SK-N-SH treated with all-trans-retinoic acid at 6 μM for 48 hours (cell line): Measurements from ENCODE around the gene FBXO7.

Source experiments
- ATAC-seq: fragments of 200-7000 bp; cut with Tn5 transposase; 3 replicates; pipeline ENCODE4 v1.9.1; 2020; ENCODE audit warnings: mild to moderate bottlenecking, moderate library complexity
- ARNTL ChIP-seq: fragments of 450-650 bp; formaldehyde crosslinking; IDR thresholded peaks from 2 replicates; pipeline ENCODE4 v1.5.0; 2020; ENCODE audit warnings: low read depth, mild to moderate bottlenecking, moderate library complexity, borderline replicate concordance
- BACH2 ChIP-seq: fragments of 250-450 bp; sonication (Bioruptor Pico); IDR thresholded peaks from 2 replicates; pipeline ENCODE4 v1.9.0; 2021; ENCODE audit warnings: mild to moderate bottlenecking, borderline replicate concordance
- ESRRG ChIP-seq: fragments of 250-450 bp; sonication (Bioruptor Pico); IDR thresholded peaks from 2 replicates; pipeline ENCODE4 v1.6.1; 2021; ENCODE audit warnings: mild to moderate bottlenecking
- GLIS3 ChIP-seq: fragments of 250-450 bp; sonication (Bioruptor Pico); IDR thresholded peaks from 2 replicates; pipeline ENCODE4 v1.5.0; 2020; ENCODE audit warnings: mild to moderate bottlenecking, moderate library complexity
- ISL1 ChIP-seq: fragments of 250-450 bp; sonication (Bioruptor Pico); IDR thresholded peaks from 2 replicates; pipeline ENCODE4 v2.1.2; 2022; ENCODE audit warnings: mild to moderate bottlenecking, moderate library complexity
- OSR1 ChIP-seq: fragments of 250-450 bp; sonication (Bioruptor Pico); IDR thresholded peaks from 2 replicates; pipeline ENCODE4 v1.8.0; 2022; ENCODE audit warnings: moderate library complexity, mild to moderate bottlenecking, inconsistent platforms
- PATZ1 ChIP-seq: fragments of 250-450 bp; sonication (Bioruptor Pico); IDR thresholded peaks from 2 replicates; pipeline ENCODE4 v1.8.0; 2020; ENCODE audit warnings: mild to moderate bottlenecking, moderate library complexity, borderline replicate concordance
- PPARA ChIP-seq: fragments of 250-450 bp; sonication (Bioruptor Pico); IDR thresholded peaks from 2 replicates; pipeline ENCODE4 v1.5.0; 2020; ENCODE audit warnings: mild to moderate bottlenecking, borderline replicate concordance
- RARB ChIP-seq: fragments of 250-450 bp; sonication (Bioruptor Pico); IDR thresholded peaks from 2 replicates; pipeline ENCODE4 v1.8.0; 2021; ENCODE audit warnings: mild to moderate bottlenecking, moderate library complexity
- SNAI2 ChIP-seq: fragments of 250-450 bp; sonication (Bioruptor Pico); IDR thresholded peaks from 2 replicates; pipeline ENCODE4 v1.5.0; 2020; ENCODE audit warnings: mild to moderate bottlenecking, moderate library complexity
- TCF4 ChIP-seq: fragments of 250-450 bp; sonication (Bioruptor Pico); IDR thresholded peaks from 2 replicates; pipeline ENCODE4 v1.8.0; 2021; ENCODE audit warnings: mild to moderate bottlenecking, moderate library complexity, borderline replicate concordance
- TOX ChIP-seq: fragments of 250-450 bp; sonication (Bioruptor Pico); IDR thresholded peaks from 2 replicates; pipeline ENCODE4 v1.8.0; 2021; ENCODE audit warnings: mild to moderate bottlenecking, moderate library complexity, borderline replicate concordance
- ZFP3 ChIP-seq: fragments of 250-450 bp; sonication (Bioruptor Pico); IDR thresholded peaks from 2 replicates; pipeline ENCODE4 v1.5.0; 2020; ENCODE audit warnings: mild to moderate bottlenecking, moderate library complexity
- ZFP30 ChIP-seq: fragments of 450-650 bp; formaldehyde crosslinking; IDR thresholded peaks from 2 replicates; pipeline ENCODE4 v1.5.0; 2022; ENCODE audit warnings: mild to moderate bottlenecking, moderate library complexity
- ZNF565 ChIP-seq: fragments of 450-650 bp; formaldehyde crosslinking; conservative IDR thresholded peaks from 2 replicates; pipeline ENCODE4 v1.5.0; 2020; ENCODE audit warnings: low read depth, mild to moderate bottlenecking, moderate library complexity
- ZNF70 ChIP-seq: fragments of 450-650 bp; formaldehyde crosslinking; IDR thresholded peaks from 2 replicates; pipeline ENCODE4 v1.5.0; 2020; ENCODE audit warnings: mild to moderate bottlenecking, moderate library complexity
- ZNF8 ChIP-seq: fragments of 450-650 bp; formaldehyde crosslinking; IDR thresholded peaks from 2 replicates; pipeline ENCODE4 v1.5.0; 2020; ENCODE audit warnings: mild to moderate bottlenecking, moderate library complexity
- TF ChIP-seq, protein P1 (sequence below): fragments of 250-450 bp; sonication (Bioruptor Pico); IDR thresholded peaks from 2 replicates; pipeline ENCODE4 v1.5.1; 2020; ENCODE audit warnings: low read depth, mild to moderate bottlenecking, moderate library complexity
- TF ChIP-seq, protein P2 (sequence below): fragments of 250-450 bp; sonication (Bioruptor Pico); IDR thresholded peaks from 2 replicates; pipeline ENCODE4 v1.8.0; 2021; ENCODE audit warnings: low read depth, mild to moderate bottlenecking, moderate library complexity, borderline replicate concordance
- TF ChIP-seq, protein P3 (sequence below): fragments of 250-450 bp; sonication (Bioruptor Pico); IDR thresholded peaks from 2 replicates; pipeline ENCODE4 v1.5.0; 2020; ENCODE audit warnings: mild to moderate bottlenecking, moderate library complexity

The FBXO7 gene

GRCh38 chr22:32444068-32444467 lies 30.5 kb upstream of the FBXO7 start:
- no peak for TF ChIP-seq ZNF8 (CRISPR knock-in tag)
- TF ChIP-seq ARNTL (CRISPR knock-in tag) = no peak
- no peak for TF ChIP-seq TCF4 (CRISPR knock-in tag)
- TF ChIP-seq GLIS3 = no peak
- TF ChIP-seq, protein P1, sequence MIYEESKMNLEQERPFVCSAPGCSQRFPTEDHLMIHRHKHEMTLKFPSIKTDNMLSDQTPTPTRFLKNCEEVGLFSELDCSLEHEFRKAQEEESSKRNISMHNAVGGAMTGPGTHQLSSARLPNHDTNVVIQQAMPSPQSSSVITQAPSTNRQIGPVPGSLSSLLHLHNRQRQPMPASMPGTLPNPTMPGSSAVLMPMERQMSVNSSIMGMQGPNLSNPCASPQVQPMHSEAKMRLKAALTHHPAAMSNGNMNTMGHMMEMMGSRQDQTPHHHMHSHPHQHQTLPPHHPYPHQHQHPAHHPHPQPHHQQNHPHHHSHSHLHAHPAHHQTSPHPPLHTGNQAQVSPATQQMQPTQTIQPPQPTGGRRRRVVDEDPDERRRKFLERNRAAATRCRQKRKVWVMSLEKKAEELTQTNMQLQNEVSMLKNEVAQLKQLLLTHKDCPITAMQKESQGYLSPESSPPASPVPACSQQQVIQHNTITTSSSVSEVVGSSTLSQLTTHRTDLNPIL (CRISPR knock-in tag) = no peak

DNA sequence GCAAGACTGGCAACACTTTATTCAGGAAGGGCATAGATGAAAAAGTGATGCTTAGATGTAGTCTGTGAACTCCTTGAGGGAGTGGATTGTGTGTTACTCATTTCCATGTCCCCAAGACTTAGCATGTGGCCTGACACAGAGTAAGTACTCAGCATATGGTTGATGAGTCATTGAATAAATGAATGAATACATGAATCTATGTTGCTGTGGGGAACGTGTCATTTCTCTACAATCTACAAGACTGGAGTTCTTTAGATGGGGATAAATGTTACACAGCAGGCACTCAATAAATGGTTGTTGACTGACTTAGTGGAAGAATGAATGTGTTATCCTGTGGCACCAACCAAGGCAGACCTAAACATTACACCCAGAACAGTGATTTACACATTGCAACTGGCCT lies 28.3 kb upstream of the FBXO7 start:
- TF ChIP-seq TOX (CRISPR knock-in tag) (no peak), ZFP3 (CRISPR knock-in tag) (no peak)
- TF ChIP-seq, all 23 proteins: peak for 0
- no peak for ATAC-seq

More at GRCh38 chr22:32444068-32444467, 30.5 kb upstream of the FBXO7 start:
- peak; percentile 40; the same call in 1 of the 3 replicates for ATAC-seq

GRCh38 chr22:32448980-32449379 lies 25.6 kb upstream of the FBXO7 start:
- no peak for ATAC-seq
- no peak for TF ChIP-seq ZNF70
- no peak for TF ChIP-seq RARB (CRISPR knock-in tag)
- TF ChIP-seq BACH2 (CRISPR knock-in tag) = no peak
- no peak for TF ChIP-seq ZFP30 (CRISPR knock-in tag)
- no peak for TF ChIP-seq PPARA (CRISPR knock-in tag)
- TF ChIP-seq, protein P2, sequence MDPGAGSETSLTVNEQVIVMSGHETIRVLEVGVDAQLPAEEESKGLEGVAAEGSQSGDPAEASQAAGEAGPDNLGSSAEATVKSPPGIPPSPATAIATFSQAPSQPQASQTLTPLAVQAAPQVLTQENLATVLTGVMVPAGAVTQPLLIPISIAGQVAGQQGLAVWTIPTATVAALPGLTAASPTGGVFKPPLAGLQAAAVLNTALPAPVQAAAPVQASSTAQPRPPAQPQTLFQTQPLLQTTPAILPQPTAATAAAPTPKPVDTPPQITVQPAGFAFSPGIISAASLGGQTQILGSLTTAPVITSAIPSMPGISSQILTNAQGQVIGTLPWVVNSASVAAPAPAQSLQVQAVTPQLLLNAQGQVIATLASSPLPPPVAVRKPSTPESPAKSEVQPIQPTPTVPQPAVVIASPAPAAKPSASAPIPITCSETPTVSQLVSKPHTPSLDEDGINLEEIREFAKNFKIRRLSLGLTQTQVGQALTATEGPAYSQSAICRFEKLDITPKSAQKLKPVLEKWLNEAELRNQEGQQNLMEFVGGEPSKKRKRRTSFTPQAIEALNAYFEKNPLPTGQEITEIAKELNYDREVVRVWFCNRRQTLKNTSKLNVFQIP (CRISPR knock-in tag) = no peak

- TF ChIP-seq PATZ1 (CRISPR knock-in tag) (no peak), TOX (CRISPR knock-in tag) (no peak), ZNF8 (CRISPR knock-in tag) (no peak), ARNTL (CRISPR knock-in tag) (no peak), TCF4 (CRISPR knock-in tag) (no peak), RARB (CRISPR knock-in tag) (no peak)
- TF ChIP-seq, protein P3, sequence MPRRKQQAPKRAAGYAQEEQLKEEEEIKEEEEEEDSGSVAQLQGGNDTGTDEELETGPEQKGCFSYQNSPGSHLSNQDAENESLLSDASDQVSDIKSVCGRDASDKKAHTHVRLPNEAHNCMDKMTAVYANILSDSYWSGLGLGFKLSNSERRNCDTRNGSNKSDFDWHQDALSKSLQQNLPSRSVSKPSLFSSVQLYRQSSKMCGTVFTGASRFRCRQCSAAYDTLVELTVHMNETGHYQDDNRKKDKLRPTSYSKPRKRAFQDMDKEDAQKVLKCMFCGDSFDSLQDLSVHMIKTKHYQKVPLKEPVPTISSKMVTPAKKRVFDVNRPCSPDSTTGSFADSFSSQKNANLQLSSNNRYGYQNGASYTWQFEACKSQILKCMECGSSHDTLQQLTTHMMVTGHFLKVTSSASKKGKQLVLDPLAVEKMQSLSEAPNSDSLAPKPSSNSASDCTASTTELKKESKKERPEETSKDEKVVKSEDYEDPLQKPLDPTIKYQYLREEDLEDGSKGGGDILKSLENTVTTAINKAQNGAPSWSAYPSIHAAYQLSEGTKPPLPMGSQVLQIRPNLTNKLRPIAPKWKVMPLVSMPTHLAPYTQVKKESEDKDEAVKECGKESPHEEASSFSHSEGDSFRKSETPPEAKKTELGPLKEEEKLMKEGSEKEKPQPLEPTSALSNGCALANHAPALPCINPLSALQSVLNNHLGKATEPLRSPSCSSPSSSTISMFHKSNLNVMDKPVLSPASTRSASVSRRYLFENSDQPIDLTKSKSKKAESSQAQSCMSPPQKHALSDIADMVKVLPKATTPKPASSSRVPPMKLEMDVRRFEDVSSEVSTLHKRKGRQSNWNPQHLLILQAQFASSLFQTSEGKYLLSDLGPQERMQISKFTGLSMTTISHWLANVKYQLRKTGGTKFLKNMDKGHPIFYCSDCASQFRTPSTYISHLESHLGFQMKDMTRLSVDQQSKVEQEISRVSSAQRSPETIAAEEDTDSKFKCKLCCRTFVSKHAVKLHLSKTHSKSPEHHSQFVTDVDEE (CRISPR knock-in tag) = no peak
- TF ChIP-seq, all 23 proteins: peak for 0
- ATAC-seq = no peak
Measured at GRCh38 chr22:32457031-32457430, 17.6 kb upstream of the FBXO7 start.

- ATAC-seq = no peak
- TF ChIP-seq ZFP3 (CRISPR knock-in tag) = no peak
- no peak for TF ChIP-seq BACH2 (CRISPR knock-in tag)
- TF ChIP-seq ESRRG (CRISPR knock-in tag) = no peak
- TF ChIP-seq, protein P3 (CRISPR knock-in tag) = no peak
- no peak for TF ChIP-seq ARNTL (CRISPR knock-in tag)
- no peak for TF ChIP-seq OSR1
- no peak for TF ChIP-seq SNAI2
- no peak for TF ChIP-seq PATZ1 (CRISPR knock-in tag)
- TF ChIP-seq ZNF565 (CRISPR knock-in tag) = no peak
- TF ChIP-seq ISL1 = no peak
- no peak for TF ChIP-seq ZFP30 (CRISPR knock-in tag)
- no peak for TF ChIP-seq ZNF8 (CRISPR knock-in tag)
Measured at GRCh38 chr22:32462452-32462851, 12.2 kb upstream of the FBXO7 start.
